CD14-positive monocyte (primary cell): ENCODE data around the gene LRRC43. TPM values are rescaled to one million over a fixed set of nuclear protein-coding genes. Genes with fewer than 3 reads are reported as not detected.
A peak's percentile ranks its signal among the peaks of the same experiment; 100 is the strongest.
"Not testable (repeated sequence)": the region's sequence is repeated elsewhere in the genome, so short reads cannot be mapped to it uniquely, and the experiment has no call there.

ENCODE experiments used
- DNase-seq, 3 donors: peaks; one replicate each; pipeline ENCODE4 v3.0.0-alpha.2; 2011 to 2022
- H2AFZ ChIP-seq: 2 replicates; pipeline ENCODE4 v1.6.0; 2012; ENCODE audit warnings: mild to moderate bottlenecking, low read depth, low read length, inconsistent platforms; ENCODE audit not compliant: insufficient read depth, poor library complexity, severe bottlenecking
- H3K27ac ChIP-seq, 2 donors: 1 replicate in 1 of 2; 2 replicates in 1 of 2; pipeline ENCODE4 v1.5.1; 2012 to 2013; ENCODE audit warnings: low read length in 2 of 2, control low read depth in 1 of 2, inconsistent platforms in 1 of 2, low read depth in 1 of 2, mild to moderate bottlenecking in 1 of 2
- H3K27me3 ChIP-seq, 2 donors: one replicate each; pipeline versions ENCODE4 v1.6.0 to v1.6.1; 2011 to 2013; ENCODE audit warnings: low read length in 2 of 2; ENCODE audit not compliant: control insufficient read depth in 2 of 2, insufficient read depth in 2 of 2
- H3K36me3 ChIP-seq, 2 donors: replicated peaks in 1 of 2; 1 replicate in 1 of 2; 2 replicates in 1 of 2; pipeline versions ENCODE4 v1.5.1 to v1.6.1; 2012 to 2013; ENCODE audit warnings: low read length in 2 of 2, control low read depth in 1 of 2, inconsistent platforms in 1 of 2, mild to moderate bottlenecking in 1 of 2; ENCODE audit not compliant: insufficient read depth in 2 of 2, control insufficient read depth in 1 of 2
- H3K4me1 ChIP-seq, 2 donors: 1 replicate in 1 of 2; 2 replicates in 1 of 2; pipeline versions ENCODE4 v1.5.1 to v1.6.1; 2012 to 2013; ENCODE audit warnings: low read length in 2 of 2, control low read depth in 1 of 2, inconsistent platforms in 1 of 2, mild to moderate bottlenecking in 1 of 2, moderate library complexity in 1 of 2; ENCODE audit not compliant: insufficient read depth in 2 of 2, control insufficient read depth in 1 of 2
- H3K4me2 ChIP-seq: replicated peaks from 2 replicates; pipeline ENCODE3; 2012; ENCODE audit warnings: low read length, moderate library complexity, mild to moderate bottlenecking; ENCODE audit not compliant: poor library complexity, severe bottlenecking; ENCODE audit errors: extremely low read depth
- H3K4me3 ChIP-seq, 3 experiments: fragments of 200-600 bp in 1 of 3; sonication (generic) in 1 of 3; replicated peaks in 1 of 3; 1 replicate in 2 of 3; 2 replicates in 1 of 3; pipeline ENCODE4 v1.5.1; 2011 to 2013; ENCODE audit warnings: low read length in 3 of 3, mild to moderate bottlenecking in 3 of 3, control low read depth in 2 of 3, low read depth in 2 of 3, inconsistent platforms in 1 of 3, moderate library complexity in 1 of 3
- H3K79me2 ChIP-seq: 2 replicates; pipeline ENCODE4 v1.6.0; 2012; ENCODE audit warnings: mild to moderate bottlenecking, control low read depth, inconsistent platforms, low read length, moderate library complexity; ENCODE audit not compliant: insufficient read depth
- H3K9ac ChIP-seq: 2 replicates; pipeline ENCODE4 v1.6.0; 2017; ENCODE audit warnings: low read length, mild to moderate bottlenecking; ENCODE audit not compliant: insufficient read depth, poor library complexity, severe bottlenecking
- H3K9me3 ChIP-seq, 2 donors: replicated peaks in 1 of 2; 1 replicate in 1 of 2; 2 replicates in 1 of 2; pipeline versions ENCODE4 v1.5.1 to v1.6.1; 2012 to 2013; ENCODE audit warnings: low read length in 2 of 2, control low read depth in 1 of 2; ENCODE audit not compliant: control insufficient read depth in 1 of 2, insufficient read depth in 1 of 2
- H4K20me1 ChIP-seq: 2 replicates; pipeline ENCODE4 v1.6.0; 2012; ENCODE audit warnings: mild to moderate bottlenecking, low read length, control low read depth, moderate library complexity; ENCODE audit not compliant: insufficient read depth
- H3K27ac Mint-ChIP-seq, 7 donors: one replicate each; pipeline ENCODE4 v1.8.0; 2020; ENCODE audit warnings: mild to moderate bottlenecking in 7 of 7, mixed read lengths in 7 of 7, moderate library complexity in 6 of 7, inconsistent platforms in 2 of 7
- H3K27me3 Mint-ChIP-seq, 3 donors: one replicate each; pipeline ENCODE4 v1.8.0; 2021 to 2022; ENCODE audit warnings: low read depth in 3 of 3, mild to moderate bottlenecking in 3 of 3, mixed read lengths in 3 of 3, moderate library complexity in 3 of 3, inconsistent platforms in 1 of 3
- H3K36me3 Mint-ChIP-seq, 2 donors: one replicate each; pipeline ENCODE4 v1.8.0; 2020; ENCODE audit warnings: mixed read lengths in 2 of 2, inconsistent platforms in 1 of 2, mild to moderate bottlenecking in 1 of 2
- H3K4me1 Mint-ChIP-seq: one replicate; pipeline ENCODE4 v1.8.0; 2020; ENCODE audit warnings: mild to moderate bottlenecking, mixed read lengths
- H3K4me3 Mint-ChIP-seq, 2 donors: one replicate each; pipeline ENCODE4 v1.8.0; 2020; ENCODE audit warnings: mild to moderate bottlenecking in 2 of 2, mixed read lengths in 2 of 2, moderate library complexity in 1 of 2
- H3K9me3 Mint-ChIP-seq, 7 donors: one replicate each; pipeline ENCODE4 v1.8.0; 2020 to 2022; ENCODE audit warnings: mixed read lengths in 7 of 7, mild to moderate bottlenecking in 6 of 7, moderate library complexity in 6 of 7, inconsistent platforms in 2 of 7
- WGBS: methylation state at CpG from one replicate; pipeline ENCODE4 v1.1.5; 2013; ENCODE audit warnings: missing lambda C conversion rate; ENCODE audit not compliant: insufficient coverage; 5-methylcytosine and 5-hydroxymethylcytosine counted together
- intact Hi-C, 2 donors: fragments of 100-400 bp; cut with micrococcal nuclease; formaldehyde crosslinking; loops; one replicate each; pipeline versions ENCODE4 v1.15.0 to v1.15.1; 2023
- polyA plus RNA-seq, 3 donors: library from polyadenylated mRNA; depleted of rRNA in 1 of 3; unstranded in 2 of 3; stranded (reverse) in 1 of 3; fragments of 300-500 nt in 2 of 3; fragments of >200 nt in 1 of 3; fragmentation: Illumina TruSeq in 2 of 3; gene quantifications; 1 replicate in 2 of 3; 2 replicates in 1 of 3; pipeline ENCODE4 v1.2.3, GENCODE V29; 2012 to 2021
- TF ChIP-seq, protein P1 (sequence below): fragments of 200-600 bp; IDR thresholded peaks from one replicate; pipeline ENCODE4 v1.8.0; 2022; ENCODE audit warnings: antibody characterized with exemption, mild to moderate bottlenecking

LRRC43 gene
- polyA plus RNA-seq, 3 donors, result 0.19 TPM; not detected in 2

DNA sequence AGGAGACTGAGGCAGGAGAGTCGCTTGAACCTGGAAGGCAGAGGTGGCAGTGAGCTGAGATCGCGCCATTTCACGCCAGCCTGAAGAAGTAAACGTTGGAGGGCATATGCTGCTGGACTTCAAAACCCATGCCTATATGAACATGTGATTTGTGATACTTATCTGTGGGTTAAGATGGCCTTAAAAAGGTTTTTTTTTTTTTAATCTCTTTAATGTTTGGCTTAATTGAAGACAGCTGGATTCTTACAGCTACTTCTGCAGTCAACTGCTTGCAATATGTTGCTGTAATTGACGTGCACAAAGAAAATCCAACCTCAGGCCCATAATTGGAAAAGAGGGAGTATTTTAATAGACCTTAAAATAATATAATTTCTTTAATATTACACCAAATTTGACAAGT lies 19.1 kb downstream of the LRRC43 start:
- Mint-ChIP-seq H3K27me3 (peaks cover 54 to 78% (median 59%) of the 10 kb centered on the region in 3 donors), H3K4me1 (peaks cover 26% of the 10 kb centered on the region), H3K27ac (peak overlapping the region in 1 of 7 donors; percentile 60), H3K36me3 (peaks cover 4 to 6% of the 10 kb centered on the region in 2 donors), H3K9me3 (peaks cover 0 to 18% (median 8%) of the 10 kb centered on the region in 7 donors), H3K4me3 (peak overlapping the region in 1 of 2 donors; percentile 59)
- H3K9ac ChIP-seq, result no peak overlapping the region
- H3K4me1 ChIP-seq, result peaks cover 12 to 26% of the 10 kb centered on the region in 2 donors
- intact Hi-C loops, result no loop called here
- no peak overlapping the region for H3K4me2 ChIP-seq
- peaks cover 0 to 19% of the 10 kb centered on the region in 2 donors for H3K9me3 ChIP-seq
- no peak overlapping the region for H2AFZ ChIP-seq
- H3K79me2 ChIP-seq, result no peaks in the 10 kb centered on the region
- no peak overlapping the region for H3K27ac ChIP-seq
- TF ChIP-seq, protein P1, sequence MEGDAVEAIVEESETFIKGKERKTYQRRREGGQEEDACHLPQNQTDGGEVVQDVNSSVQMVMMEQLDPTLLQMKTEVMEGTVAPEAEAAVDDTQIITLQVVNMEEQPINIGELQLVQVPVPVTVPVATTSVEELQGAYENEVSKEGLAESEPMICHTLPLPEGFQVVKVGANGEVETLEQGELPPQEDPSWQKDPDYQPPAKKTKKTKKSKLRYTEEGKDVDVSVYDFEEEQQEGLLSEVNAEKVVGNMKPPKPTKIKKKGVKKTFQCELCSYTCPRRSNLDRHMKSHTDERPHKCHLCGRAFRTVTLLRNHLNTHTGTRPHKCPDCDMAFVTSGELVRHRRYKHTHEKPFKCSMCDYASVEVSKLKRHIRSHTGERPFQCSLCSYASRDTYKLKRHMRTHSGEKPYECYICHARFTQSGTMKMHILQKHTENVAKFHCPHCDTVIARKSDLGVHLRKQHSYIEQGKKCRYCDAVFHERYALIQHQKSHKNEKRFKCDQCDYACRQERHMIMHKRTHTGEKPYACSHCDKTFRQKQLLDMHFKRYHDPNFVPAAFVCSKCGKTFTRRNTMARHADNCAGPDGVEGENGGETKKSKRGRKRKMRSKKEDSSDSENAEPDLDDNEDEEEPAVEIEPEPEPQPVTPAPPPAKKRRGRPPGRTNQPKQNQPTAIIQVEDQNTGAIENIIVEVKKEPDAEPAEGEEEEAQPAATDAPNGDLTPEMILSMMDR, result no peak
- WGBS, result 100% methylated on average over 5 of the region's 6 CpGs
- H3K27me3 ChIP-seq, result peaks cover 23 to 48% of the 10 kb centered on the region in 2 donors
- peaks cover 3% of the 10 kb centered on the region for H4K20me1 ChIP-seq
- peaks cover 2 to 3% of the 10 kb centered on the region in 2 donors for H3K36me3 ChIP-seq
- H3K4me3 ChIP-seq, result no peak overlapping the region
- DNase-seq, result no peak

DNA sequence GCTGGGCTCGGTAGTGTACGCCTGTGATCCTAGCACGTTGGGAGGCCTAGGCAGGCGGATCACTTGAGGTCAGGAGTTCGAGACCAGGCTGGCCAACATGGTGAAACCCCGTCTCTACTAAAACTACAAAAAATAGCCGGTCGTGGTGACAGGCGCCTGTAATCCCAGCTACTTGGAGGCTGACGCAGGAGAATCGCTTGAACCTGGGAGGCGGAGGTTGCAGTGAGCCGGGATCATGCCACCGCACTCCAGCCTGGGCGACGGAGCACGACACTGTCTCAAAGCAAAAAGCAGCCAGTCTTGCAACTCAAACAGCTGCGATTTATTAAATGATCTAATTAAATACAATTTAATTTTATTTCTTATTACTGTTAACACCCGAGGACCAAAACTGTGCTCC lies 19.9 kb downstream of the LRRC43 start:
- H3K4me1 Mint-ChIP-seq, result peaks cover 23% of the 10 kb centered on the region
- peaks cover 0 to 18% (median 8%) of the 10 kb centered on the region in 7 donors for H3K9me3 Mint-ChIP-seq
- Histone ChIP-seq H3K27me3 (peaks cover 23 to 48% of the 10 kb centered on the region in 2 donors), H3K9me3 (peaks cover 0 to 19% of the 10 kb centered on the region in 2 donors), H3K9ac (peak overlapping the region; percentile 40), H3K4me1 (peaks cover 12 to 26% of the 10 kb centered on the region in 2 donors), H2AFZ (peak overlapping the region; percentile 70), H3K4me2 (peak overlapping the region; percentile 80), H4K20me1 (peaks cover 10% of the 10 kb centered on the region), H3K36me3 (peaks cover 9 to 11% of the 10 kb centered on the region in 2 donors), H3K4me3 (peak overlapping the region; percentile 9 to 71 (median 37))
- intact Hi-C loops, H3K27ac Mint-ChIP-seq, DNase-seq, H3K79me2 ChIP-seq, H3K27ac ChIP-seq: not testable (repeated sequence)
- peak overlapping the region; percentile 77 to 95 for H3K4me3 Mint-ChIP-seq
- H3K27me3 Mint-ChIP-seq, result peaks cover 49 to 70% (median 55%) of the 10 kb centered on the region in 3 donors
- 64% methylated on average over 11 of the region's 19 CpGs for WGBS
- H3K36me3 Mint-ChIP-seq, result peaks cover 12 to 14% of the 10 kb centered on the region in 2 donors
